ENCODE results near the gene PDC.

DNA sequence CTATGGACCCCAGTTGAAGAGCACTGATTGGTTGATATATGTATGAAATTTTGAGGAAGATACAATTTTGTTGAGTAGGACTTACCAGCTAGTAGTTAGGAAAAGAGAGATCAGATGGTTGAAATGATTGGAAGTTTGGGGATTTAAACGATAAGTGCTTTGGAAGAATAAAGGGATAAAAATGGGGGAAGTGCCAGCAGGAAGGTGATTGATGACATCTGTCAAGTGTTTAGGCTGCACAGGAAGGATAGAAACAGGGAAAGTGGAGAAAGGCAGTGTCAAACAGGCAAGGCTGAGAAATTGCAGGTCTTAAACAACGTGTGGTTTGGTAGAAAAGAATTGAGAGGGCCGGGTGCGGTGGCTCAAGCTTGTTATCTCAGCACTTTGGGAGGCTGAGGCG, 22.3 kb downstream of the PDC start:
- TF ChIP-seq, protein P1, sequence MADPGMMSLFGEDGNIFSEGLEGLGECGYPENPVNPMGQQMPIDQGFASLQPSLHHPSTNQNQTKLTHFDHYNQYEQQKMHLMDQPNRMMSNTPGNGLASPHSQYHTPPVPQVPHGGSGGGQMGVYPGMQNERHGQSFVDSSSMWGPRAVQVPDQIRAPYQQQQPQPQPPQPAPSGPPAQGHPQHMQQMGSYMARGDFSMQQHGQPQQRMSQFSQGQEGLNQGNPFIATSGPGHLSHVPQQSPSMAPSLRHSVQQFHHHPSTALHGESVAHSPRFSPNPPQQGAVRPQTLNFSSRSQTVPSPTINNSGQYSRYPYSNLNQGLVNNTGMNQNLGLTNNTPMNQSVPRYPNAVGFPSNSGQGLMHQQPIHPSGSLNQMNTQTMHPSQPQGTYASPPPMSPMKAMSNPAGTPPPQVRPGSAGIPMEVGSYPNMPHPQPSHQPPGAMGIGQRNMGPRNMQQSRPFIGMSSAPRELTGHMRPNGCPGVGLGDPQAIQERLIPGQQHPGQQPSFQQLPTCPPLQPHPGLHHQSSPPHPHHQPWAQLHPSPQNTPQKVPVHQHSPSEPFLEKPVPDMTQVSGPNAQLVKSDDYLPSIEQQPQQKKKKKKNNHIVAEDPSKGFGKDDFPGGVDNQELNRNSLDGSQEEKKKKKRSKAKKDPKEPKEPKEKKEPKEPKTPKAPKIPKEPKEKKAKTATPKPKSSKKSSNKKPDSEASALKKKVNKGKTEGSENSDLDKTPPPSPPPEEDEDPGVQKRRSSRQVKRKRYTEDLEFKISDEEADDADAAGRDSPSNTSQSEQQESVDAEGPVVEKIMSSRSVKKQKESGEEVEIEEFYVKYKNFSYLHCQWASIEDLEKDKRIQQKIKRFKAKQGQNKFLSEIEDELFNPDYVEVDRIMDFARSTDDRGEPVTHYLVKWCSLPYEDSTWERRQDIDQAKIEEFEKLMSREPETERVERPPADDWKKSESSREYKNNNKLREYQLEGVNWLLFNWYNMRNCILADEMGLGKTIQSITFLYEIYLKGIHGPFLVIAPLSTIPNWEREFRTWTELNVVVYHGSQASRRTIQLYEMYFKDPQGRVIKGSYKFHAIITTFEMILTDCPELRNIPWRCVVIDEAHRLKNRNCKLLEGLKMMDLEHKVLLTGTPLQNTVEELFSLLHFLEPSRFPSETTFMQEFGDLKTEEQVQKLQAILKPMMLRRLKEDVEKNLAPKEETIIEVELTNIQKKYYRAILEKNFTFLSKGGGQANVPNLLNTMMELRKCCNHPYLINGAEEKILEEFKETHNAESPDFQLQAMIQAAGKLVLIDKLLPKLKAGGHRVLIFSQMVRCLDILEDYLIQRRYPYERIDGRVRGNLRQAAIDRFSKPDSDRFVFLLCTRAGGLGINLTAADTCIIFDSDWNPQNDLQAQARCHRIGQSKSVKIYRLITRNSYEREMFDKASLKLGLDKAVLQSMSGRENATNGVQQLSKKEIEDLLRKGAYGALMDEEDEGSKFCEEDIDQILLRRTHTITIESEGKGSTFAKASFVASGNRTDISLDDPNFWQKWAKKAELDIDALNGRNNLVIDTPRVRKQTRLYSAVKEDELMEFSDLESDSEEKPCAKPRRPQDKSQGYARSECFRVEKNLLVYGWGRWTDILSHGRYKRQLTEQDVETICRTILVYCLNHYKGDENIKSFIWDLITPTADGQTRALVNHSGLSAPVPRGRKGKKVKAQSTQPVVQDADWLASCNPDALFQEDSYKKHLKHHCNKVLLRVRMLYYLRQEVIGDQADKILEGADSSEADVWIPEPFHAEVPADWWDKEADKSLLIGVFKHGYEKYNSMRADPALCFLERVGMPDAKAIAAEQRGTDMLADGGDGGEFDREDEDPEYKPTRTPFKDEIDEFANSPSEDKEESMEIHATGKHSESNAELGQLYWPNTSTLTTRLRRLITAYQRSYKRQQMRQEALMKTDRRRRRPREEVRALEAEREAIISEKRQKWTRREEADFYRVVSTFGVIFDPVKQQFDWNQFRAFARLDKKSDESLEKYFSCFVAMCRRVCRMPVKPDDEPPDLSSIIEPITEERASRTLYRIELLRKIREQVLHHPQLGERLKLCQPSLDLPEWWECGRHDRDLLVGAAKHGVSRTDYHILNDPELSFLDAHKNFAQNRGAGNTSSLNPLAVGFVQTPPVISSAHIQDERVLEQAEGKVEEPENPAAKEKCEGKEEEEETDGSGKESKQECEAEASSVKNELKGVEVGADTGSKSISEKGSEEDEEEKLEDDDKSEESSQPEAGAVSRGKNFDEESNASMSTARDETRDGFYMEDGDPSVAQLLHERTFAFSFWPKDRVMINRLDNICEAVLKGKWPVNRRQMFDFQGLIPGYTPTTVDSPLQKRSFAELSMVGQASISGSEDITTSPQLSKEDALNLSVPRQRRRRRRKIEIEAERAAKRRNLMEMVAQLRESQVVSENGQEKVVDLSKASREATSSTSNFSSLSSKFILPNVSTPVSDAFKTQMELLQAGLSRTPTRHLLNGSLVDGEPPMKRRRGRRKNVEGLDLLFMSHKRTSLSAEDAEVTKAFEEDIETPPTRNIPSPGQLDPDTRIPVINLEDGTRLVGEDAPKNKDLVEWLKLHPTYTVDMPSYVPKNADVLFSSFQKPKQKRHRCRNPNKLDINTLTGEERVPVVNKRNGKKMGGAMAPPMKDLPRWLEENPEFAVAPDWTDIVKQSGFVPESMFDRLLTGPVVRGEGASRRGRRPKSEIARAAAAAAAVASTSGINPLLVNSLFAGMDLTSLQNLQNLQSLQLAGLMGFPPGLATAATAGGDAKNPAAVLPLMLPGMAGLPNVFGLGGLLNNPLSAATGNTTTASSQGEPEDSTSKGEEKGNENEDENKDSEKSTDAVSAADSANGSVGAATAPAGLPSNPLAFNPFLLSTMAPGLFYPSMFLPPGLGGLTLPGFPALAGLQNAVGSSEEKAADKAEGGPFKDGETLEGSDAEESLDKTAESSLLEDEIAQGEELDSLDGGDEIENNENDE (IDR thresholded peaks at IDR 0.05; ENCODE audit: low read depth, low read length) = no peak
- TF ChIP-seq, protein P2, sequence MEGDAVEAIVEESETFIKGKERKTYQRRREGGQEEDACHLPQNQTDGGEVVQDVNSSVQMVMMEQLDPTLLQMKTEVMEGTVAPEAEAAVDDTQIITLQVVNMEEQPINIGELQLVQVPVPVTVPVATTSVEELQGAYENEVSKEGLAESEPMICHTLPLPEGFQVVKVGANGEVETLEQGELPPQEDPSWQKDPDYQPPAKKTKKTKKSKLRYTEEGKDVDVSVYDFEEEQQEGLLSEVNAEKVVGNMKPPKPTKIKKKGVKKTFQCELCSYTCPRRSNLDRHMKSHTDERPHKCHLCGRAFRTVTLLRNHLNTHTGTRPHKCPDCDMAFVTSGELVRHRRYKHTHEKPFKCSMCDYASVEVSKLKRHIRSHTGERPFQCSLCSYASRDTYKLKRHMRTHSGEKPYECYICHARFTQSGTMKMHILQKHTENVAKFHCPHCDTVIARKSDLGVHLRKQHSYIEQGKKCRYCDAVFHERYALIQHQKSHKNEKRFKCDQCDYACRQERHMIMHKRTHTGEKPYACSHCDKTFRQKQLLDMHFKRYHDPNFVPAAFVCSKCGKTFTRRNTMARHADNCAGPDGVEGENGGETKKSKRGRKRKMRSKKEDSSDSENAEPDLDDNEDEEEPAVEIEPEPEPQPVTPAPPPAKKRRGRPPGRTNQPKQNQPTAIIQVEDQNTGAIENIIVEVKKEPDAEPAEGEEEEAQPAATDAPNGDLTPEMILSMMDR (IDR thresholded peaks at IDR 0.05 in 2 of 3, conservative IDR thresholded peaks at IDR 0.05 in 1 of 3; ENCODE audit: insufficient read depth in 2 of 3, low read depth in 1 of 3, low read length in 3 of 3) = no peak
- TF ChIP-seq ATF7 (IDR thresholded peaks at IDR 0.05) = no peak
